ENCODE results near the gene DTNBP1.
A peak's percentile ranks its signal among the peaks of the same experiment; 100 is the strongest.

DNA sequence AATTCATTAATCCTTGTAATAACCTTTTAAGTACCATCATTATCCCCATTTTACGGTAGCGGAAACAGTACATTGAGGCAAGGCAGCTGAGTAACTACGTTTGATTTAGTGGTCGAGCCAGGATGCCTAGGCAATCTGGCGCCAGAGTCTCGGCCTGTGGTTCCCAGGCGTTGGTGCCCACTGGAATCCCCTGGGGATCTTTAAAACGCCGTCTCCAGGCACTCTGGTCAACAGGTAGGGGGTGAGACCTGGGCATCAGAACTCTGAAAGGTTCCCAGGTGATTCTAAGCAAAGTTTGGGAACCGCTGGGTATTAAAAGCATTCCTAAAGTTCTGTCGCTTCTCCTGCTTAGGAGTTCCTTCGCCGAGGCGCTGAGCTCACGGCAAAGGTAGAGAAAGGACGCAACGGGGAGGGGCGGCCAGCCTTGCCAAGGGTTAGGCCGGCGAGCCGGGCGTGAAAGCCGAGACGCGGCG is 939 bp downstream of the DTNBP1 start:
- TF ChIP-seq, protein P1, sequence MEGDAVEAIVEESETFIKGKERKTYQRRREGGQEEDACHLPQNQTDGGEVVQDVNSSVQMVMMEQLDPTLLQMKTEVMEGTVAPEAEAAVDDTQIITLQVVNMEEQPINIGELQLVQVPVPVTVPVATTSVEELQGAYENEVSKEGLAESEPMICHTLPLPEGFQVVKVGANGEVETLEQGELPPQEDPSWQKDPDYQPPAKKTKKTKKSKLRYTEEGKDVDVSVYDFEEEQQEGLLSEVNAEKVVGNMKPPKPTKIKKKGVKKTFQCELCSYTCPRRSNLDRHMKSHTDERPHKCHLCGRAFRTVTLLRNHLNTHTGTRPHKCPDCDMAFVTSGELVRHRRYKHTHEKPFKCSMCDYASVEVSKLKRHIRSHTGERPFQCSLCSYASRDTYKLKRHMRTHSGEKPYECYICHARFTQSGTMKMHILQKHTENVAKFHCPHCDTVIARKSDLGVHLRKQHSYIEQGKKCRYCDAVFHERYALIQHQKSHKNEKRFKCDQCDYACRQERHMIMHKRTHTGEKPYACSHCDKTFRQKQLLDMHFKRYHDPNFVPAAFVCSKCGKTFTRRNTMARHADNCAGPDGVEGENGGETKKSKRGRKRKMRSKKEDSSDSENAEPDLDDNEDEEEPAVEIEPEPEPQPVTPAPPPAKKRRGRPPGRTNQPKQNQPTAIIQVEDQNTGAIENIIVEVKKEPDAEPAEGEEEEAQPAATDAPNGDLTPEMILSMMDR (IDR thresholded peaks at IDR 0.05) = no peak
- no peak for TF ChIP-seq POLR2A (IDR thresholded peaks at IDR 0.05)
- peak in 1 of 3 donors; percentile 38 for TF ChIP-seq POLR2AphosphoS5 (IDR thresholded peaks at IDR 0.05)

Measured in breast epithelium (tissue), 3 donors.